NCI-H1092 treated with DMSO at 0.1 percent for 48 hours (cell line): Measurements from ENCODE around the gene PPTC7.
"Not testable (repeated sequence)": the region's sequence is repeated elsewhere in the genome, so short reads cannot be mapped to it uniquely, and the experiment has no call there.

Experiments used
- DNase-seq: peaks from one replicate; lab custom pipeline; 2025; lab: John Stamatoyannopoulos, UW

The PPTC7 gene

GRCh38 chr12:110536834-110537604 is 46.1 kb downstream of the PPTC7 start:
- no peak for DNase-seq

GRCh38 chr12:110534811-110535210 is 48.3 kb downstream of the PPTC7 start:
- DNase-seq = no peak

GRCh38 chr12:110533607-110534006 is 49.5 kb downstream of the PPTC7 start:
- DNase-seq = no peak

GRCh38 chr12:110532644-110533043 is 50.5 kb downstream of the PPTC7 start:
- DNase-seq = no peak

GRCh38 chr12:110531741-110532333 is 51.3 kb downstream of the PPTC7 start:
- DNase-seq = no peak

GRCh38 chr12:110530511-110530910 is 52.6 kb downstream of the PPTC7 start:
- DNase-seq = no peak

- no peak for DNase-seq
These were observed 54.8 kb downstream of the PPTC7 start for GRCh38 chr12:110528277-110528839.

- DNase-seq = not testable (repeated sequence)
These were observed 62.0 kb downstream of the PPTC7 start for GRCh38 chr12:110520876-110521712.

- not testable (repeated sequence) for DNase-seq
These were observed 65.1 kb downstream of the PPTC7 start for GRCh38 chr12:110518014-110518413.

GRCh38 chr12:110516995-110517394 is 66.1 kb downstream of the PPTC7 start:
- no peak for DNase-seq

- DNase-seq = no peak
These were observed 68.8 kb downstream of the PPTC7 start for GRCh38 chr12:110514363-110514762.

- DNase-seq = no peak
These were observed 69.3 kb downstream of the PPTC7 start for GRCh38 chr12:110513842-110514241.

- no peak for DNase-seq
These were observed 75.0 kb downstream of the PPTC7 start for GRCh38 chr12:110508071-110508586.

GRCh38 chr12:110505332-110505731 is 77.8 kb downstream of the PPTC7 start:
- DNase-seq = no peak

- no peak for DNase-seq
These were observed 79.7 kb downstream of the PPTC7 start for GRCh38 chr12:110503432-110503831.

- DNase-seq = peak; percentile 94
These were observed 81.1 kb downstream of the PPTC7 start, which contains the start of the genes RAD9B and VPS29 for GRCh38 chr12:110501752-110502738. RAD9B (plus strand) TSS chr12:110502331; CDS start chr12:110502338, 7 bp downstream. VPS29 (minus strand) TSS chr12:110502111; CDS start chr12:110502051, 60 bp downstream.

GRCh38 chr12:110501399-110501751 is 81.7 kb downstream of the PPTC7 start:
- DNase-seq = peak; percentile 20

- DNase-seq = no peak
These were observed 84.0 kb downstream of the PPTC7 start for GRCh38 chr12:110498984-110499706.
